HG03460 (cell line): ENCODE data around the gene SUGCT.
"Not testable (repeated sequence)": the region's sequence is repeated elsewhere in the genome, so short reads cannot be mapped to it uniquely, and the experiment has no call there.

Experiments
- ATAC-seq: cut with Tn5 transposase; IDR thresholded peaks from one replicate; pipeline ENCODE4 v1.9.1; 2021; ENCODE audit not compliant: unreplicated experiment

The SUGCT gene

GRCh38 chr7:40394400-40394799 lies 259.6 kb downstream of the SUGCT start:
- ATAC-seq, result no peak

DNA sequence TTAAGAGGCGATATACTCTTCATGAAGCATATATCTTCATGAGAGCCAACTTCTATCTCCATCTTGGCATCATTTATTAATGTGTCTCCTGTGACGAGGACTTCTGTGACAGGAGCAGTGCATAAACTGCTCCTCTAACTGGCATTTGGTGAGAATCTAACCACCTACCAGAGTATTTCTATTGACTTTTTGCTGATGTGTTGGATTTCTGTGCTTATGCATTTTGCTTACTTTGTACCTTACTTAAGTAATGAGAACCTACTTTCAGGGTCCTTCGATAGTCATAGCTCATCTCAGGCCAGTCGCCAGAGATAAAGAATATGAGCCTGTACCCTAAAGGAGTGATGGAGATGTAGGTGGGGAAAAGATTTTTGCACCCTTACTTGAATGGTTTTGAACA lies 265.7 kb downstream of the SUGCT start:
- no peak for ATAC-seq

GRCh38 chr7:40401406-40401805 lies 266.6 kb downstream of the SUGCT start:
- no peak for ATAC-seq

DNA sequence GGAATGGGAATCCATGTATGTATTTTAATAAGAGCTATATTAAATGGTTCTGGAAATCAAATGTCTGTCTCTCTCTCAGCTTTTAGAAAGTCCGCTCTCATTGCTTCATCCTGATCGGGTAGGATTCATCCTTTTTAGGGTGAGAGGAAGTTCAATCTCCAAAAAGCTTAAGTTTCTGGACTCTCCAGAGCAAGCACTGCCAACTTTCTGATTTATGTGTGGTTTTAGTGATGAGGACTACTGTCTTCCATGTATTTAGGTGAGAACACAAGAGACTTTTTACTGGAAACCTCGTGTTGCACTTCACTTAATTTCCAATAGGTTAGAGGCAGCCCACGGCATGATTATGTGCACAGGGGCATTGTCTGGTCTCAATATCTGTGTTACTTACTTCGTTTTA lies 267.9 kb downstream of the SUGCT start:
- no peak for ATAC-seq

- ATAC-seq, result no peak
Observed at GRCh38 chr7:40403703-40404476, 269.1 kb downstream of the SUGCT start.

DNA sequence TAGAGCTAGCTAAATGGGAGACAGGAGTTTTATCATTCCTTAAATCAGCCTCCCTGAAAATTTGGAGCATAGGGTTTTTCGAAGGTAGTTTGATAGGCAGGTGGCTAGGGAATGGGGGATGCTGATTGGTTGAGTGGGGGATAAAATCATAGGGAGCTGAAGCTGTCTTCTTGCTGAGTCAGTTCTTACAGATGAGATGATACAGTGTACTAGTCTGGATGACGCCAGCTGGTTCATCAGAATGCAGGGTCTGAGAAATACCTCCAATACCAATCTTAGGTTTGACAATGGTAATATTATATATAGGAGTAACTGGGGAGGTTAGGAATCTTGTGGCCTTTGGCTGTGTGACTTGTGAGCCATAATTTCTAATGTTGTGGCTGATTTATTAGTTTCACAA lies 271.2 kb downstream of the SUGCT start:
- ATAC-seq, result no peak

GRCh38 chr7:40412323-40412722 lies 277.5 kb downstream of the SUGCT start:
- ATAC-seq, result no peak

DNA sequence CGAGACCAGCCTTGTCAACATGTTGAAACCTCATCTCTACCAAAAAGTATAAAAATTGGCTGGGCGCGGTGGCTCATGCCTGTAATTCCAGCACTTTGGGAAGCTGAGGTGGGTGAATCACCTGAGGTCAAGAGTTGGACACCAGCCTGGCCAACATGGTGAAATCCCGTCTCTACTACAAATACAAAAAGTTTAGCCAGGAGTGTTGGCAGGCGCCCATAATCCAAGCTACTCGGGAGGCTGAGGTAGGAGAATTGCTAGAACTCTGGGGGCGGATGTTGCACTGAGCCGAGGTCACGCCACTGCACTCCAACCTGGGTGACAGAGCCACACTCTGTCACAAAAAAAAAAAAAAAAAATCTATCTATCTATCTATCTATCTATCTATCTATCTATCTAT lies 279.9 kb downstream of the SUGCT start:
- not testable (repeated sequence) for ATAC-seq

DNA sequence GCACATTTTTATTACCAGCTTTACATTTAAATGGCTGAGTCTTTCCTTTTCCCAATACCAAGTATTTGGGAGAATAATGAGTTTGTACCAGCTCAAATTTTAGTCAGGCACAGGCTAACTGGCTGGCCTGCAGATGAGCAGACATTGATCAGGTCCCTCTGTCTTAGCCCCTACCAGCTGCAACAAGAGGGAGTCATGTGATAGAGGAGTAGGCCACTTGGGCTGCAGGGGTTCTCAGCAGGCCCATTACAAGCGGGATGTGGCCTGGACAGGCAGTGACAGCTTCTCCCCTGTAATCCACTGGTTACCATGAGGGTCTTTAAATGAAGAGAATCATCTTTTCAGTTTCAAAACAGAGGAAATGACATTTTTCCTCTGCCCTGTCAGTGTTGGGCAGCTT lies 283.6 kb downstream of the SUGCT start:
- no peak for ATAC-seq

DNA sequence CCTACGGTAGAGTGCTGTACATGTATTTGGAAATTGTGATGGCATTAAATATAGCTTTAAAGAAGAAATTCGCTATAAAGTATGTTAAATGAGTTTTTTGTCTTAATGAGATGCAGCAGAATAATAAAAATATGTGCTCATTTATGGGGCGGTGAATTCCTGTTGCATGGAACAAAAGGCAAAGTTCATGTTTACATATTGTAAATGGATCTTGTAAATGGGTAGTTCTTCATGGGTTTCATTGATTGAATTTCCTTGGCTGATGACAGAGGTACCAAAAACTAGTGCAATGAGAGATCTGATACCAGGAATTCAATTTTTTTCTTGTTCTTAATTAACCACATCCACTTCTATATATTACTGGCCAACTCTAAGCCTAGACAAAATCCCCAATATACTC lies 284.2 kb downstream of the SUGCT start:
- no peak for ATAC-seq

DNA sequence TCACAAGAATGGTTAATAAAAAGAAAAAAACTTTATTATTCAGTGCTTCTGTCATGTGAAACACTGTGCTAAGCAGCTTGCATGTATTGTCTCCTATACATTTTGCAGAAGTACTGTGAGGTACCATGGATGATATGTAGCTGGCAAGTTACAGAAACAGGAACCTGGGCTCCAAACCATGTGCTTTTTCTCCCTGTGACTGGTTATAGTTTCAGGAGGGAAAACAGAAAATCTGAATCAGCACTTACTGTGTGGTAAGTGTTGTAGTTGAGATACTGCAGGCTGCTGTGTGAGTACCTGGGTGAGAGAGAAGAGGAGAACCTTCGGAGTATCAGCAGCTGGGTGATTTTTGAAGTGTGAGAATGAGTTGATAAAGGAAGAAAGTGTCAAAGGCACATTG lies 285.0 kb downstream of the SUGCT start:
- no peak for ATAC-seq

DNA sequence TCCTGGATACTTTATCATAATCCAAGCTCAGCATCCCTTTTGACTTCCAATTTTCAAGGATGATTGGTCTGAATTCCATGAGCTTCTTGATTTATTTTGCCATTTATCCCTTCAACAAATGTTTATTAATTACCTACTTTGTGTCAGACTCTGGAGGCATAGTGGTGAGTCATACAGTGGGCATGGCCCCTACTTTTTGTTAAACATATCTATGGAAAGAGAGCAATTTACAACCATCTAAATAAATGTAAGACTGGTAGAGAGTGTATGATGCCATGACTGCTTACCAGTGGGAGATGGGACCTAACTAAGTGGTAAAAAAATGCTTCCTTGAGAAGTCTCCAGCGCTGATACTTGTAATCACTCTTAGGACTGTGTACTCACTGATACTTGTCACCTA lies 286.6 kb downstream of the SUGCT start:
- ATAC-seq, result no peak

GRCh38 chr7:40425696-40426095 lies 290.9 kb downstream of the SUGCT start:
- ATAC-seq, result no peak

DNA sequence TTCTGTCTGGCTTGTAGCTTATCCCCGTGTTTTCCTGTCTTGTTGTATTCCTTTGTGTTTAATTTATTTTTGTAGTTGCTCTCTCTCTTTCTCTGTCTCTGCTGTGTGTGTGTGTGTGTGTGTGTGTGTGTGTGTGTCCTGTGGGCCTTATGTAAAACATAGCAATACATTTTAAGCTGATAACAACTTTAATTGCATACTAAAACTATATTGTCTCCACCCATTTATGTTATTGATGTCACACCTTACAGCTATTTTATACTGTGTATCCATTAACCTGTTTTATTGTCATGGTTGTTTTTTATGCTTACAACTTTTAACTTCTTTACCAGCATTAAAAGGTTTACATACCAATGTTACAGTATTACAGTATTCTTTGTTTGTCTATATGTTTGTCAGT lies 293.6 kb downstream of the SUGCT start:
- ATAC-seq, result no peak

GRCh38 chr7:40429826-40430225 lies 295.0 kb downstream of the SUGCT start:
- no peak for ATAC-seq

- no peak for ATAC-seq
Observed at GRCh38 chr7:40432046-40432445, 297.2 kb downstream of the SUGCT start.

GRCh38 chr7:40436710-40437109 lies 301.9 kb downstream of the SUGCT start:
- ATAC-seq, result no peak

DNA sequence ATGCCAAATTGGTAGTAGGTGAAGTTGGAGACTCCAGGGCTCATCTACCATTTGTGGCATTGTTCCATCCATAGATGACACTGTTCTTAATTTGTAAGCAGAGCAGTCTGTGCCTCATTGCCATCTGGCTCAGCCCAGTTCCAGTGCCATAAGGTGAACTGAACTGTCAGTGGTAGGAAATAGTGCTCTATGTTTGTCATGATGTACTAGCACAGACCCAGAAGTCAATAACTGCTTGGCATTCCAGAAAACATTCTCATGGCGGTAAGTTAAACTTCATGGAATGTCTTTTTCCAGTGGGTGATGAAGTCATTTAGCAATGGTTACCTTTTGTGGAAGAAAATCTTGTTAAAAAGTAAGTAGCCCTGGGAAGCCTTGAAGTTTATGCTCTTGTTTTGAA lies 302.7 kb downstream of the SUGCT start:
- no peak for ATAC-seq

DNA sequence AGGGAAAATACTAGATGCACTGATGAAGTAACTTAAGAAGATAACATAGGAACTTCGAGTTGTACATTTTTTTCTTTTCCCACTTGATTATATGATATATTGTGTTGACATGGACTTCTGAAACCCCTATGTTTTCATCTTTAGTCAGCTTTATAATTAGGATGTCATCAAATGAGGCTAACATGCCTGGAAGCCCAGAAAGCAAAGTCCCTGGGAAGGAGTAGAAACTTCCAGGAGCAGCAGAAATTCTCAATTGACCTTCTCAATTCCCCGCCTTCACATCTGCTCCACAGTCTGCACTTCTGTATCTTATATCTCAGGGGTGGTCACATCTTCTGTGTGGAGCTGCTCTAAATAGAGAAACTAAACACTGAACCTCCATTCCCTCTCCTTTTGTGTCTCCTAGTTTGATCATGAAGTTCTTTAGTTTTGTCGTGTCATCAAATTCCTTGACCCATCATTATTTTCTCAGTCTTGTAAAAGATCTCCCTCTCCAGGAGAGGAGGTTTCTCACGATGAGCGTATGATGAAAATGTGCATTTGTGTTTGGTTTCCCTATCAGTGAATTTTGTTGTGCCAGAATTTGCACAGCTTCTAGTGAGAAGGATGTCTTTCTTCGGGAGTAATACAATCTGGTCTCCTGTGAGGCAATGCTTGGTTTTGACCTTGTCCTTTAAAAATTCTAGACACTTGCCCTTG lies 303.3 kb downstream of the SUGCT start:
- no peak for ATAC-seq

DNA sequence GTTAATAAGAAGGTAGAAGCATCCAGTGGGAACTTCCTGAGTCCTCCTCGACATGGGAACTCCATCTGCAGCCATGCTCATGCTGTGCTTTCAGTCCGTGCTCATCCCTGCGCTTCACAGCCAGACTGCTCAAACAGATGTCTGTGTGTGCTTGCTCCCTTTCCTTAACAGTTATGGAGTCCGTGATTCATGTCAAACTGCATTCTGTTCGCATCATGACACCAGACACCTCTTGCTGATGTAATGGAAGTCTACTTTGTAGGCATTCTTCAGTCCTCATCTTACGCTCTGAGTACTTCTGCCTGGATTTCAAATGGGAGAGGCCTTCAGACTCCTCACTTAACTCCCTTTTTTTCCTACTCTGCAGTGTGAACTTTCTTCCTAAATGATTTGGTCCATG lies 304.9 kb downstream of the SUGCT start:
- ATAC-seq, result no peak

DNA sequence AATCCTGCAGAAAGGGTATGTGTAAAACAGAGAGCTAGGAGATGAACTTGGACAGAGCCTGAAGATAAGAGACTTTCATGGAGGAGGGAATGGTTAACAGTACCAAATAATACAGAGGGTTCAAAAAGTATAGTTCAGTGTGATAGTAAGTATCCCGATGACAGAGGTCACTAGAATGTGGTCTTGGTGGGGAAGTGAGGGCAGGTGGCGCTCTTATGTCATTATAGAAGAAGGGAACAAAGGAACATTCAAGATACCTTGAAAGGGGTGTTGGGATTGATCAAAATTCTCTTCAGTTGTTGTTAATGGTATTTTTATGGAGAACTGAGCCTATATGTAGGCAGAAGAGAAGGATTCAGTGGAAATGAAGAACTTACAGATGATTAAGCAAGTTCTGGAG lies 312.5 kb downstream of the SUGCT start:
- ATAC-seq, result no peak

- ATAC-seq, result no peak
Observed at GRCh38 chr7:40455485-40455884, 320.7 kb downstream of the SUGCT start.
